K562 treated with DMSO at 1 percent for 48 hours (cell line): ENCODE results near the gene RNF151. TPM values are rescaled to one million over a fixed set of nuclear protein-coding genes. Genes with fewer than 3 reads are reported as not detected.

Experiments
- total RNA-seq: library from RNA; unstranded; fragments of 300-600 nt; gene quantifications from 2 replicates; pipeline ENCODE4 v1.2.3, GENCODE V29; 2022; ENCODE audit warnings: low replicate concordance; ENCODE audit errors: extremely low read depth

RNF151 gene
- not detected in 2 replicates for total RNA-seq

GRCh38 chr16:1966460-1966859 is at the start of gene RNF151:
TSS of gene RNF151 (plus strand) at chr16:1966856. CDS start at chr16:1966882, 26 bp downstream.

GRCh38 chr16:1918351-1919326 is 48.0 kb upstream of the RNF151 start, which contains the start of gene HS3ST6:
TSS of gene HS3ST6 (minus strand) at chr16:1918415. CDS start at chr16:1918323, 92 bp downstream.

GRCh38 chr16:1942810-1943726 is 23.6 kb upstream of the RNF151 start, which contains the start of gene MSRB1:
TSS of gene MSRB1 (minus strand) at chr16:1943199. CDS start at chr16:1943156, 43 bp downstream.

GRCh38 chr16:1959269-1960039 is 7.2 kb upstream of the RNF151 start, which contains the start of gene NDUFB10:
TSS of gene NDUFB10 (plus strand) at chr16:1959538. CDS start at chr16:1959625, 87 bp downstream.

GRCh38 chr16:1964506-1965395 is 1.9 kb upstream of the RNF151 start, which contains the start of gene RPS2:
TSS of gene RPS2 (minus strand) at chr16:1964826. CDS start at chr16:1964625, 201 bp downstream.

GRCh38 chr16:1971796-1972489 is 5.3 kb downstream of the RNF151 start, which contains the start of gene TBL3:
TSS of gene TBL3 (plus strand) at chr16:1972053. CDS start at chr16:1972165, 112 bp downstream.

GRCh38 chr16:1981398-1981836 is 14.8 kb downstream of the RNF151 start, which contains the start of gene NOXO1:
TSS of gene NOXO1 (minus strand) at chr16:1981469. CDS start at chr16:1981179, 290 bp downstream.

GRCh38 chr16:1983544-1984346 is 17.1 kb downstream of the RNF151 start, which contains the start of gene GFER:
TSS of gene GFER (plus strand) at chr16:1984193. CDS start at chr16:1984219, 26 bp downstream.

GRCh38 chr16:1989209-1990100 is 22.8 kb downstream of the RNF151 start, which contains the start of gene SYNGR3:
TSS of gene SYNGR3 (plus strand) at chr16:1989970. CDS start at chr16:1990103, 133 bp downstream.

GRCh38 chr16:2009791-2010510 is 43.3 kb downstream of the RNF151 start, which contains the start of gene ZNF598:
TSS of gene ZNF598 (minus strand) at chr16:2009821.

Other genes with a start within 250 kb of the RNF151 start
- not detected in 2 replicates for gene NME3, start 195.3 kb upstream of the RNF151 start, total RNA-seq
- gene EME2, start 194.0 kb upstream of the RNF151 start, total RNA-seq, result not detected in 2 replicates
- gene MRPS34, start 193.7 kb upstream of the RNF151 start, total RNA-seq, result not detected in 2 replicates
- not detected in 2 replicates for gene SPSB3, start 184.3 kb upstream of the RNF151 start, total RNA-seq
- gene NUBP2, start 183.9 kb upstream of the RNF151 start, total RNA-seq, result 502 TPM in 1 of 2 replicates, not detected in the other
- not detected in 2 replicates for gene IGFALS, start 173.2 kb upstream of the RNF151 start, total RNA-seq
- not detected in 2 replicates for gene HAGH, start 140.0 kb upstream of the RNF151 start, total RNA-seq
- gene FAHD1, start 139.7 kb upstream of the RNF151 start, total RNA-seq, result not detected in 2 replicates
- not detected in 2 replicates for gene MEIOB, start 94.7 kb upstream of the RNF151 start, total RNA-seq
- not detected in 2 replicates for gene HS3ST6, start 48.4 kb upstream of the RNF151 start, total RNA-seq
- gene MSRB1, start 23.7 kb upstream of the RNF151 start, total RNA-seq, result not detected in 2 replicates
- not detected in 2 replicates for gene RPL3L, start 12.2 kb upstream of the RNF151 start, total RNA-seq
- not detected in 2 replicates for gene NDUFB10, start 7.3 kb upstream of the RNF151 start, total RNA-seq
- gene RPS2, start 2.0 kb upstream of the RNF151 start, total RNA-seq, result 4,281 and 4,927 TPM in 2 replicates
- not detected in 2 replicates for gene TBL3, start 5.2 kb downstream of the RNF151 start, total RNA-seq
- not detected in 2 replicates for gene NOXO1, start 14.6 kb downstream of the RNF151 start, total RNA-seq
- not detected in 2 replicates for gene GFER, start 17.3 kb downstream of the RNF151 start, total RNA-seq
- not detected in 2 replicates for gene SYNGR3, start 23.1 kb downstream of the RNF151 start, total RNA-seq
- gene ZNF598, start 43.0 kb downstream of the RNF151 start, total RNA-seq, result not detected in 2 replicates
- not detected in 2 replicates for gene NPW, start 52.9 kb downstream of the RNF151 start, total RNA-seq
- not detected in 2 replicates for gene NHERF2, start 60.0 kb downstream of the RNF151 start, total RNA-seq
- gene NTHL1, start 81.0 kb downstream of the RNF151 start, total RNA-seq, result not detected in 2 replicates
- not detected in 2 replicates for gene TSC2, start 81.1 kb downstream of the RNF151 start, total RNA-seq
- gene PKD1, start 169.0 kb downstream of the RNF151 start, total RNA-seq, result 1,234 TPM in 1 of 2 replicates, not detected in the other
- gene RAB26, start 181.8 kb downstream of the RNF151 start, total RNA-seq, result not detected in 2 replicates
- not detected in 2 replicates for gene TRAF7, start 188.9 kb downstream of the RNF151 start, total RNA-seq
- gene CASKIN1, start 229.7 kb downstream of the RNF151 start, total RNA-seq, result not detected in 2 replicates
- not detected in 2 replicates for gene MLST8, start 238.6 kb downstream of the RNF151 start, total RNA-seq
- gene BRICD5, start 244.0 kb downstream of the RNF151 start, total RNA-seq, result not detected in 2 replicates
- gene PGP, start 248.0 kb downstream of the RNF151 start, total RNA-seq, result not detected in 2 replicates